K562 treated with DMSO at 1 percent for 4 hours (cell line): Measurements from ENCODE around the gene RAP1GAP2. TPM values are rescaled to one million over a fixed set of nuclear protein-coding genes. Genes with fewer than 3 reads are reported as not detected.

ENCODE experiments used
- total RNA-seq: library from RNA; unstranded; fragments of 300-600 nt; gene quantifications from 2 replicates; pipeline ENCODE4 v1.2.3, GENCODE V29; 2022; ENCODE audit not compliant: insufficient read depth

Gene RAP1GAP2
- total RNA-seq = not detected in 2 replicates

GRCh38 chr17:2796164-2797125 lies at the start of gene RAP1GAP2:
RAP1GAP2 (plus strand) TSS chr17:2796438; CDS start chr17:2796528, 90 bp downstream.

GRCh38 chr17:2749058-2749783 lies 47.0 kb upstream of the RAP1GAP2 start, which contains the start of gene CCDC92B:
CCDC92B (minus strand) TSS chr17:2749652; CDS start chr17:2735145, 14,507 bp downstream.

DNA sequence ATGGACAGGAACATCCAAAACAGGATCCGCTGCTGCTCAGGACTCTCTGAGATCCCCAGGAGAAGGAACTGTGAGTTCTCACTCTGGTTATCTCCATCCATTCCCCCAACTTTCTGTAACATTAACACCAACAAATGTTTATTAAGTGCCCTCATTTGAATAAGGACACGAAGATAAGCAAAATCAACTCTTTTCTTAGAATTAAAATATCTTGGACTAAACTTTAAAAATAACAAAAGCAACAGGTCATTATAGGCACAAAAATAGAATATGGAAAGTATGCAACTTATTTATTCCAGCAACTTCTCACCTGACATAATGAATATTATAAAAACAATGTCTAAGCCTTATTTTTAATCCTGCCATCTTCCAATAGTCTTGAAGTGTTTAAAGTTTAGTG lies 267.3 kb downstream of the RAP1GAP2 start, which contains the start of gene OR1D5:
OR1D5 (minus strand) TSS at position 101 of the 400 bp plus-strand sequence; CDS start at position 101, 0 bp downstream.

Other genes starting within 250 kb of the RAP1GAP2 start
- 16.5 and 21.3 TPM in 2 replicates for gene PAFAH1B1, start 202.8 kb upstream of the RAP1GAP2 start, total RNA-seq
- gene CLUH, start 84.7 kb upstream of the RAP1GAP2 start, total RNA-seq = 41.7 and 49.7 TPM in 2 replicates
- gene CCDC92B, start 46.8 kb upstream of the RAP1GAP2 start, total RNA-seq = not detected in 2 replicates